H9 (cell line): Measurements from ENCODE around the gene HMGCS1. TPM values are rescaled to one million over a fixed set of nuclear protein-coding genes. Genes with fewer than 3 reads are reported as not detected.

Experiments
- DNase-seq: peaks from one replicate; pipeline ENCODE4 v3.0.0-alpha.2; 2017
- H2AFZ ChIP-seq: one replicate; pipeline ENCODE4 v1.6.1; 2013; ENCODE audit warnings: mild to moderate bottlenecking, low read length, control low read depth, moderate library complexity
- H2AK5ac ChIP-seq: 2 replicates; pipeline ENCODE4 v1.6.1; 2013; ENCODE audit warnings: low read length, control low read depth, mixed read lengths; ENCODE audit not compliant: insufficient read length
- H2BK120ac ChIP-seq: one replicate; pipeline ENCODE4 v1.6.1; 2013; ENCODE audit warnings: low read depth, mild to moderate bottlenecking, low read length, control low read depth, inconsistent platforms; ENCODE audit not compliant: poor library complexity, severe bottlenecking
- H2BK12ac ChIP-seq: 2 replicates; pipeline ENCODE4 v1.6.1; 2013; ENCODE audit warnings: low read length, control low read depth, mixed read lengths, low read depth; ENCODE audit not compliant: insufficient read length
- H2BK15ac ChIP-seq: 2 replicates; pipeline ENCODE4 v1.6.1; 2013; ENCODE audit warnings: low read depth, low read length, control low read depth
- H2BK20ac ChIP-seq: one replicate; pipeline ENCODE4 v1.6.1; 2013; ENCODE audit warnings: low read depth, mild to moderate bottlenecking, low read length, control low read depth, inconsistent platforms; ENCODE audit not compliant: poor library complexity, severe bottlenecking
- H2BK5ac ChIP-seq: 2 replicates; pipeline ENCODE4 v1.6.1; 2013; ENCODE audit warnings: low read length, control low read depth, mixed read lengths; ENCODE audit not compliant: insufficient read length
- H3K14ac ChIP-seq: 2 replicates; pipeline ENCODE4 v1.6.1; 2013; ENCODE audit warnings: low read length, control low read depth; ENCODE audit not compliant: insufficient read depth
- H3K18ac ChIP-seq: 2 replicates; pipeline ENCODE4 v1.6.1; 2013; ENCODE audit warnings: low read depth, mild to moderate bottlenecking, mixed read lengths, low read length, control low read depth; ENCODE audit not compliant: insufficient read length
- H3K23ac ChIP-seq: 2 replicates; pipeline ENCODE4 v1.6.1; 2013; ENCODE audit warnings: low read length, control low read depth, mixed read lengths, low read depth; ENCODE audit not compliant: insufficient read length
- H3K23me2 ChIP-seq: 2 replicates; pipeline ENCODE4 v1.6.1; 2013; ENCODE audit warnings: low read depth, mild to moderate bottlenecking, mixed read lengths, low read length, control low read depth; ENCODE audit not compliant: insufficient read length, poor library complexity, severe bottlenecking
- H3K27ac ChIP-seq: 2 replicates; pipeline ENCODE4 v1.5.1; 2013; ENCODE audit warnings: low read length, control low read depth, mixed read lengths, low read depth; ENCODE audit not compliant: insufficient read length
- H3K27me3 ChIP-seq: 2 replicates; pipeline ENCODE4 v1.6.1; 2013; ENCODE audit warnings: low read length, control low read depth, inconsistent platforms; ENCODE audit not compliant: insufficient read depth
- H3K4ac ChIP-seq: 2 replicates; pipeline ENCODE4 v1.6.1; 2013; ENCODE audit warnings: low read depth, mild to moderate bottlenecking, control low read depth, inconsistent platforms, low read length, moderate library complexity
- H3K4me1 ChIP-seq: 2 replicates; pipeline ENCODE4 v1.6.1; 2013; ENCODE audit warnings: low read length, control low read depth, inconsistent platforms; ENCODE audit not compliant: insufficient read depth
- H3K4me2 ChIP-seq: 2 replicates; pipeline ENCODE4 v1.6.1; 2013; ENCODE audit warnings: low read length, control low read depth, mixed read lengths; ENCODE audit not compliant: insufficient read length, insufficient read depth
- H3K56ac ChIP-seq: 2 replicates; pipeline ENCODE4 v1.6.1; 2013; ENCODE audit warnings: low read depth, mild to moderate bottlenecking, mixed read lengths, low read length, control low read depth; ENCODE audit not compliant: insufficient read length
- H3K79me1 ChIP-seq: 2 replicates; pipeline ENCODE4 v1.6.1; 2013; ENCODE audit warnings: low read depth, mild to moderate bottlenecking, moderate library complexity, low read length, control low read depth, inconsistent platforms; ENCODE audit not compliant: insufficient read depth, poor library complexity, severe bottlenecking
- H3K79me2 ChIP-seq: 2 replicates; pipeline ENCODE4 v1.6.1; 2013; ENCODE audit warnings: low read length, control low read depth, inconsistent platforms; ENCODE audit not compliant: insufficient read depth
- H3K9ac ChIP-seq: 2 replicates; pipeline ENCODE4 v1.6.1; 2013; ENCODE audit warnings: low read length, control low read depth, mixed read lengths; ENCODE audit not compliant: insufficient read length; ENCODE audit errors: extremely low read depth
- H3K9me3 ChIP-seq: one replicate; pipeline ENCODE4 v1.6.1; 2013; ENCODE audit warnings: low read depth, low read length, inconsistent platforms; ENCODE audit not compliant: control insufficient read depth
- H3T11ph ChIP-seq: one replicate; pipeline ENCODE4 v1.6.1; 2013; ENCODE audit warnings: mild to moderate bottlenecking, low read length, control low read depth, inconsistent platforms
- H4K20me1 ChIP-seq: one replicate; pipeline ENCODE4 v1.6.1; 2013; ENCODE audit not compliant: control insufficient read depth, insufficient read length, insufficient read depth
- H4K5ac ChIP-seq: 2 replicates; pipeline ENCODE4 v1.6.1; 2013; ENCODE audit warnings: low read depth, mild to moderate bottlenecking, mixed read lengths, low read length, control low read depth; ENCODE audit not compliant: insufficient read length
- H4K8ac ChIP-seq: replicated peaks from 2 replicates; pipeline ENCODE4 v1.6.1; 2013; ENCODE audit warnings: low read length, control low read depth, mixed read lengths, low read depth; ENCODE audit not compliant: insufficient read length
- H4K91ac ChIP-seq: 2 replicates; pipeline ENCODE4 v1.6.1; 2013; ENCODE audit warnings: low read depth, mild to moderate bottlenecking, moderate library complexity, mixed read lengths, low read length, control low read depth; ENCODE audit not compliant: insufficient read length
- H3K27ac Mint-ChIP-seq, 3 experiments: 2 replicates in 2 of 3; 3 replicates in 1 of 3; pipeline ENCODE4 v1.8.0; 2020 to 2021; ENCODE audit warnings: mixed read lengths in 3 of 3, mild to moderate bottlenecking in 1 of 3, moderate library complexity in 1 of 3
- H3K27me3 Mint-ChIP-seq: 2 replicates; pipeline ENCODE4 v1.8.0; 2021; ENCODE audit warnings: low read depth, mild to moderate bottlenecking, moderate library complexity, mixed read lengths
- H3K36me3 Mint-ChIP-seq, 3 experiments: 2 replicates in 2 of 3; 3 replicates in 1 of 3; pipeline ENCODE4 v1.8.0; 2020 to 2021; ENCODE audit warnings: low read depth in 3 of 3, mixed read lengths in 3 of 3; ENCODE audit not compliant: insufficient read depth in 1 of 3
- H3K4me1 Mint-ChIP-seq, 2 experiments: 2 replicates each; pipeline ENCODE4 v1.8.0; 2020; ENCODE audit warnings: mixed read lengths in 2 of 2
- H3K4me3 Mint-ChIP-seq, 2 experiments: 2 replicates in 1 of 2; 3 replicates in 1 of 2; pipeline ENCODE4 v1.8.0; 2020 to 2021; ENCODE audit warnings: mild to moderate bottlenecking in 2 of 2, mixed read lengths in 2 of 2, moderate library complexity in 1 of 2
- H3K9me3 Mint-ChIP-seq, 2 experiments: 2 replicates in 1 of 2; 3 replicates in 1 of 2; pipeline ENCODE4 v1.8.0; 2020; ENCODE audit warnings: mild to moderate bottlenecking in 2 of 2, mixed read lengths in 2 of 2, moderate library complexity in 1 of 2
- CTCF ChIP-seq: fragments of 200-600 bp; sonication (generic); conservative IDR thresholded peaks from 3 replicates; pipeline ENCODE4 v1.8.0; 2021; ENCODE audit warnings: antibody characterized with exemption, mild to moderate bottlenecking
- WGBS: extraction: QIAGEN DNeasy Blood & Tissue Kit; methylation state at CpG from one replicate; pipeline ENCODE4 v1.1.7; 2013; ENCODE audit warnings: missing lambda C conversion rate, low lambda C conversion rate, mixed read lengths; ENCODE audit not compliant: insufficient read length; ENCODE audit errors: extremely low coverage; 5-methylcytosine and 5-hydroxymethylcytosine counted together
- total RNA-seq: library from RNA; stranded (reverse); gene quantifications from 2 replicates; pipeline ENCODE4 v1.2.1, GENCODE V29; 2021

The HMGCS1 gene
- total RNA-seq, 1 experiment from 2014 or later, result 147 TPM

DNA sequence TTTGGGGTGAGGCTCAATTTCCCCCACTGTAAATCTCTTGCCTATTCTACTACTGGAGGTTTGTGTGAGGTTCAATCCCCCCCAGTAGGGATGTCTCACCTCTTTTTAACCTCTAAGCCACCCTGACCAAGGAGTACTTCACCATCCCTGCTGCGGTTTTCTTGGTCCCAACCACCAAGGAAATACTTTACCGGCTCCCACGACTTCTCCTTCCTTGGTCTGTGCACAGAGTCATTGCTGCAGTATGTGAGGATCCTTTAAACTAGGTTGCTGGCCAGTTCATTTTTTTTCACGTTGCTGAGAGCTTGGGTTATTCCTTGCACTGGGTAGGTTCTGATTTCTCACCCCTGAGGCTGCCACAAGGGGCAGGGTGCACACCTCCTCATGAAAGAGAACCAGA lies 22.5 kb upstream of the HMGCS1 start:
- H3K4me1 ChIP-seq, result no peaks in the 10 kb centered on the region
- no peak overlapping the region for H4K5ac ChIP-seq
- H2AK5ac ChIP-seq, result no peak overlapping the region
- no peak overlapping the region for H3K14ac ChIP-seq
- H4K91ac ChIP-seq, result no peak overlapping the region
- no peak overlapping the region for H3K27ac ChIP-seq
- no peak for TF ChIP-seq CTCF
- H3K18ac ChIP-seq, result no peak overlapping the region
- H3K4me2 ChIP-seq, result no peak overlapping the region
- no peak overlapping the region for H3K27ac Mint-ChIP-seq
- H3K9ac ChIP-seq, result no peak overlapping the region
- H3K4ac ChIP-seq, result no peak overlapping the region
- peaks cover 28 to 39% of the 10 kb centered on the region in 2 experiments for H3K9me3 Mint-ChIP-seq
- WGBS, result no CpG with 5 or more reads among the region's 4 CpGs
- no peaks in the 10 kb centered on the region for H3K79me2 ChIP-seq
- no peak for DNase-seq
- peaks cover 4% of the 10 kb centered on the region for H3K9me3 ChIP-seq
- H2BK15ac ChIP-seq, result no peak overlapping the region
- H2BK20ac ChIP-seq, result no peak overlapping the region
- H4K20me1 ChIP-seq, result no peaks in the 10 kb centered on the region
- peaks cover 5 to 19% (median 11%) of the 10 kb centered on the region in 3 experiments for H3K36me3 Mint-ChIP-seq
- no peaks in the 10 kb centered on the region for H3K4me1 Mint-ChIP-seq
- no peak overlapping the region for H2AFZ ChIP-seq
- H3K79me1 ChIP-seq, result no peaks in the 10 kb centered on the region
- no peak overlapping the region for H3T11ph ChIP-seq
- H3K27me3 Mint-ChIP-seq, result peaks cover 5% of the 10 kb centered on the region
- H3K23ac ChIP-seq, result no peak overlapping the region
- H3K4me3 Mint-ChIP-seq, result no peak overlapping the region
- H3K27me3 ChIP-seq, result no peaks in the 10 kb centered on the region
- no peaks in the 10 kb centered on the region for H3K23me2 ChIP-seq
- H2BK12ac ChIP-seq, result no peak overlapping the region
- H2BK120ac ChIP-seq, result no peak overlapping the region
- H3K56ac ChIP-seq, result no peak overlapping the region
- H2BK5ac ChIP-seq, result no peak overlapping the region
- no peak overlapping the region for H4K8ac ChIP-seq
